ENCODE data around the gene ORM2. TPM values are rescaled to one million over a fixed set of nuclear protein-coding genes. Genes with fewer than 3 reads are reported as not detected.
"Not testable (repeated sequence)": the region's sequence is repeated elsewhere in the genome, so short reads cannot be mapped to it uniquely, and the experiment has no call there.

The ORM2 gene
- total RNA-seq, 2 donors from 2014 or later, result 1.6 TPM; not detected in 1

DNA sequence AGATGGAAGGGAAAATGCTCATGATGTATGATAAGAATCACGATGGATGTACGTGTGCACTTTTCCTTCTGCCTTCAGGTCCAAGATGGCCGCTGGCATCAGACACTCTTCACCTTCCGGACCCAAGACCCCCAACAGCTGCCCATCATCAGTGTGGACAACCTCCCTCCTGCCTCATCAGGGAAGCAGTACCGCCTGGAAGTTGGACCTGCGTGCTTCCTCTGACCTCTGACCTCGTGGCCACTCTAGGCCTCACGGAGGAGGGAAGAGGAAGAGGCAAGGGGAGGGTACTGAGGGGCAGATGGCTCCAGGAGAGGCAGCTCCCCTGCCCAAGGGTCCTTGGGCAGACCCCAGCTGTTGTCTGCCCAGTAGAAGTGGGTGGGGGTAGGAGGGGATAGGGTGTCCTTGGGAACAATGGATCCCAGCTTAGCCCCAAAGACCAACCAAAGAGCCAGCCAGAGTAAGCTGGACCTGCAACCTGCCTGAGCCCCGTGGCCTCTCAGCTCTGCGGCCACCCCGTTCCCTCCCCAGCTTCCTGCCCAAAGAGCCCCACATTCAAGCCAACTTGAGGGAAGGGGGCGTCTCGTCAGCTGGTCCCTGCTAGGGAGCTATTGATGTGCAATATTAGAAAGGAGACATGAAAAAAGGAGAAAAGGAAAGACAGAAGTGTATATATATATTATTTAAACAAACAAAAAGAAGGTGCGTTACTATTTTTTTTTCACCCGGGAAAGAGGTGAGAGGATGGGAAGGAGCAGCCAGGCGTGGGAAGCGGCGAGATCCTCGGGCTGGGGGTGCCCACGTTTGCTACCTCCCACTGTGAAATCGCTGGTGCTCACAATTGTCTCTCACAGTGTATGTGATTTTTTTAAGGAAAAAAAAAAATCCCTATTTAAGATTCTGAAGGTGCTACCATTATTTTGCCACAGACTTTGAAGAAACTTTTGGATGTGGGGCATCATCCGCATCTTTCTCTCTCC, 18.9 kb upstream of the ORM2 start:
- ATAC-seq, result no peak

DNA sequence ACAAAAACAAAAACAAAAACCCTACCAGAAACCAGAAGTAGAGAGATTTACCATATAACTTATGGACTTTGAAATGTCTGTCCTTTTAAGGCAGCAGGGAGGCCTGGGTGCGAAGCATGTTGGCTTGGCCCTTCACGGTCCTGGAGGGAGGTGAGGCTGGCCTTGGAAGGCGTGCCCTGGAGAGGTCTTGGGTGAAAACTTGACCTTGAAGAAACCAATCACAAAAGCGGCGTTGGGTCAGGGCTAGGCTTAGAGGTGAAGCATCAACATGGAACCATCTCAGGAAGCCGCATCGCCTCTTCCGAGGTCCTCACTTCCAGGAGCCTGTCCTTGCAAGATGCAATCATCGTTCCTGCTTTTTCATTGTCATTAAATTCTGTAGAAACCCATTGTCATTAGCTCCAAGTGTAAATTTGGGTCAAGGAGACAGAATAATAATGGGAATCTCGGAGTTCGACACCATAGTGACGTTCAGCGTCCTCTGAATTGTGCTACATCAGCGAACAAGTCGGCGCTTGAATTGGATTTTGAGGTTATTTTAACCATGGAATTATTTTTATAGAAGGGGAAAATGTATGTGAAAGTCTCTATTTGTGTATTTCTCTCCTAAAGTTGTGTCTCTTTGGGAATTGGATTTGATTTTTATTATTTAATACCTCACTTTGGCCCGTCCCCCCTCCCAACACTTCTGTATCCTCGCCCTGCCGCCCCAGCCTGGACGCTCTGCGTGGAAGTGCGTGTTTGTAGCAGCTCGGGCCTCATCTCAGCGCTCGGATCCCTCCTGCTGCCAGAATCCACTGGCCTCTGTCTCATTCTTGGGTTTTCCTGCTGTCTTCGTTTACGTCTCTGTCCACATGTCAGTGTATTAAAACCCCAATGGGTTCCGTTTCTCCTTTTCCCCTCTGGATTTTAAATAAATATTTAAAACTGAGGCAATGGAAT, 17.8 kb upstream of the ORM2 start:
- DNase-seq (no peak), ATAC-seq (no peak)
- intact Hi-C loops (cut with DNase I), result no loop called here

More for the DNA sequence above, 18.9 kb upstream of the ORM2 start:
- intact Hi-C loops (cut with DNase I), result no loop called here
- no peak for DNase-seq

DNA sequence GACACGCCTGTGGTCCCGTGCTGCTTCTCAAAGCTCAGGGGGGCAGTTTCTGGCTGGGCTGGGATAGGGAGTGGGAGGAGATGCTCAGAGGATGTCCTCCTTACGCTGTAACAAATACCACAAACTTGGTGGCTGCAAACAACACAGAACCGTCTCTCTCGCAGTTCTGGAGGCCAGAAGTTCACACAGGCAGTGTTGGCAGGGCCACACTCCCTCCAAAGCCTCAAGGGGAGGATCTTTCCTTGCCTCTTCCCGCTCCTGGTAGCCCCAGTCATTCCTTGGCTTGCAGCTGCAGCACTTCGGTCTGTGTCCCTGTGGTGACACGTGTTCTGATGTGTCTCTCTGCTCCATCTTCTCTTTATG, 17.2 kb upstream of the ORM2 start:
- ATAC-seq, result no peak
- DNase-seq, result no peak
- intact Hi-C loops (cut with DNase I), result no loop called here

DNA sequence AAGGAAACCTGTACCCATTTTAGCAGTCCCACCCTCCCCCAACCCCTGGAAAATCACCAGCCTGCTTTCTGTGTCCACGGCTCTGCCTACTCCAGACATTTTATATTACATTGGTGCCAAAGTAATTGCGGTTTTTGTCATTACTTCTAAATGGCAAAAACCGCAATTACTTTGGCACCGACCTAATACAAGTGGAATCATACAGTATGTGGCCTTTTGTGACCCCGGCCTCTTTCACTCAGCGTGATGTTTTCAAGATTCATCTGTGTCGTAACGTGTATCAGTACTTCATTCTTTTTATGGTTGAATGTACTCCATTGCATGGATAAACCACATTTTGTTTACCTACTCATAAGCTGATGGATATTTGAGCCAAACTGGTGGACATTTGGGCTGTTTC, 16.5 kb upstream of the ORM2 start:
- DNase-seq (no peak), ATAC-seq (no peak)
- intact Hi-C loops (cut with DNase I), result no loop called here

DNA sequence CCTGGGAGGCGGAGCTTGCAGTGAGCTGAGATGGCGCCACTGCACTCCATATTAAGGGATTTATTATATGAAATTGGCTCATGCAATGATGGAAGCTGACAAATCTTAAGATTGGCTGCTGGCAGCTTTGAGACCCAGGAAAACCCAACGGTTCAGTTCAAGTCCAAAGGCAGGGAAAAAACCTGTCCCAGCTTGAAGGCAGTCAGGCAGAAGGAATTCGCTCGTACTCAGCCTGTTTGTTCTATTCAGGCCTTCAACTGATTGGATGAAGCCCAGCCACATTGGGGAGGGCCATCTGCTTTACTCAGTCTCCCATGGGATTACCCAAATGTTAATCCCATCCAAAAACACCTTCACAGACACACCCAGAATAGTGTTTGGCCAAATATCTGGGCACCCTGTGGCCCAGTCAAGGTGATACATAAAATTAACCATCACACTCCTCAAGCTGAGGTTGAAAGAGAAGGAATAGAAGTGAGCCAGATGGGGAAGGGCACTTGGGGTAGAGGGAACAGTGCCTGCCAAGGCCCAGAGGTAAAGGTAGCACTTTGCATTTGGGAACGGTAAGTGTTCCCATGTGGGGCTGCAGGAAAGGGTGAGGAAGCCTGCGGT, 15.3 kb upstream of the ORM2 start:
- intact Hi-C loops (cut with DNase I), result no loop called here
- no peak for ATAC-seq
- DNase-seq, result no peak

DNA sequence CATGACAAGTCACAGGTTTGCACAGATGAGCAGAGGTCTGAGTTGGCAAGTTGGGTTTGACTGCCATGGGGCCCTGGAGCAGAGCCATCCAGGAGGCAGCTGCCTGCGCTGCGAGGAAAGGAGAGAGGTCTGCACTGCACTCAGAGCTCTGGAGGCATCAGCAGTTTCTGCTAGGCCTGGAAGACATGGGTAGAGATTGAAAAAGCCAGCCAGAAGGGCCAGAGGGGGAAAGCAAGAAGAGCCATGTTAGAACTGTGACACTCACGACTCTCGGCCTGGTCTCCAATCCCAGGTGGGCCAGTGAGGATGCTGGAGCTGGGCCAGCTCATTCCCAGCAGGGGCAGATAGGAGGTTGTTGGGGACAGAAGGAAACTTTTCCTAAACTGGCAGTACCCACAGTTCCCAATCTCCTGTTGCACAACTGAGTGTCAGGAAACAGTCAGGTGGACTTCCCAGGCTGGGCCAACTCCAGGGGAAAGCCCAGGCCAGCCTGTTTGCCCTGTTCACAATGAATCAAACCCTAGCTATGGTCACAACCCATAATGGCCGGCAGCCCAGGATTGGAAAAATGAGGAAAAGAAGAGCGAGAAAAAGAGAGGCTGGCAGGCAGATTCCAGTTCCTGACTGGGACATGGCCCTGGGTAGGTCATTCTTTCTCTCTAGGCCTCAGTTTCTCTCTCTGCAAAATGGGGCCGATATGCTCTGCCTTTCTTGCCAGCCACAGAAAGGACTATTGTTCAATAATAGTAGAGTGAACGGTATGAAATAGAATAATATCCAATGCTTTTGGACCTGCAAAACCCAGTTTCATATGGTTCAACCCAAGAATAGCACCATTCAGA, 14.6 kb upstream of the ORM2 start:
- ATAC-seq, result peak in 1 of 2 donors; percentile 34
- intact Hi-C loops (cut with DNase I), result no loop called here
- DNase-seq, result peak; percentile 18

DNA sequence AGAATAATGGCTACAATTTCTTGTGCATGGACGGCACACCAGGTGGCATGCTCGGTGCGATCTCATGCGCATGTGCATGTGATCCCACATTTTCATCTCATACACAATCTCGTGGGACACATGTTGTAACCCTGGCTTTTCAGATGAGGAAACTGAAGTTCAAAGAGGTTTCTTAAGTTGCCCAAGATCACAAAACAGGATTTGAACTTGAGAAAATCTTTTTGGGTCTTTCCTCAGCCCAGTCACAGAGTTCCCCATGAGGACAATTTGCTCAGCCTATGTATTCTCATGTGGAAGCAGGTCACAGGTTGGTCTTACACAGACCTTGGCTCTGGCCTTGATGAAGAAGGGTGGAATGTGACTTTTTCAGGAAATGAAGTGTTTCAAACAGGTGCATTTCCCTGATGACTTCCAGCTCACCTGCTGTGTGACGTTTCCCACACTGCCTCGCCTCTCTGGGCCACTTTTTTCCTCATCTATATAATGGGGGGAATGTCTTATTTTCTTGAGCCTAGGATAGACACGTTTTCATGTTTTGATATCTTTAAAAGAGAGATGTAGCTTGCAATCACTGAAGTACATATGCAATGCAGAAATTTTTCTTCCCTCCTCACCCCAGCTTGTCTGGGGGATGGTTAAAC, 13.8 kb upstream of the ORM2 start:
- intact Hi-C loops (cut with DNase I), result no loop called here
- peak in 1 of 2 donors; percentile 19 for ATAC-seq
- no peak for DNase-seq

DNA sequence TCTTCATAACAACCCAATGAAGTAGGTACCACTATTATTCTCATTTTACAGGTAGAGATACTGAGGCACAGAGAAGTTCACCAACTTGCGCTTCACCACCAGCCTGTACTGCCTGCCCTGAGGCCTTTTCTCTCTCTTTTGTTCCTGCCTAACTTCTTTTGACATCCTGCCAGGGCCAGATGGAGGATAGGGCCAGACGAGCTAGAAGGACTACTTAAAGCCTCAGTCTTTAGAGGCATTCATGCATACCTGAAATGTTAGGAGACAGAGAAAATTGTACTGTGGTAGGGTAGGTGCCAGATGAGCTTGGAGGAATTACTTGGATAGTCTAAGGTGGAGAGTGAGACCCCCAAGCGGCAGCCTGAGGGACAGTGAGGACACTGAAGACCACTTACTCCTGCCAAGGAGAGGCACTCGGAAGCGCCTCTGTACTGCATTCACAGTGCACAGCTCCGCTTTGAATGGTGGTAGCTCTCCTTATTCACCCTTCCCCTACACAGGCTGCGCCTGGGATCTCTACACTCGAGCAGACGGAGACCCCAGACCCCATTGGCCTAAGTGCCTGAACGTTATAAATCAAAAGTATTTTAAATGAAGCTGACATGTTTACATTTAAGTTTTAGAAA, 13.0 kb upstream of the ORM2 start:
- intact Hi-C loops (cut with DNase I), result no loop called here
- no peak for ATAC-seq
- DNase-seq, result no peak

DNA sequence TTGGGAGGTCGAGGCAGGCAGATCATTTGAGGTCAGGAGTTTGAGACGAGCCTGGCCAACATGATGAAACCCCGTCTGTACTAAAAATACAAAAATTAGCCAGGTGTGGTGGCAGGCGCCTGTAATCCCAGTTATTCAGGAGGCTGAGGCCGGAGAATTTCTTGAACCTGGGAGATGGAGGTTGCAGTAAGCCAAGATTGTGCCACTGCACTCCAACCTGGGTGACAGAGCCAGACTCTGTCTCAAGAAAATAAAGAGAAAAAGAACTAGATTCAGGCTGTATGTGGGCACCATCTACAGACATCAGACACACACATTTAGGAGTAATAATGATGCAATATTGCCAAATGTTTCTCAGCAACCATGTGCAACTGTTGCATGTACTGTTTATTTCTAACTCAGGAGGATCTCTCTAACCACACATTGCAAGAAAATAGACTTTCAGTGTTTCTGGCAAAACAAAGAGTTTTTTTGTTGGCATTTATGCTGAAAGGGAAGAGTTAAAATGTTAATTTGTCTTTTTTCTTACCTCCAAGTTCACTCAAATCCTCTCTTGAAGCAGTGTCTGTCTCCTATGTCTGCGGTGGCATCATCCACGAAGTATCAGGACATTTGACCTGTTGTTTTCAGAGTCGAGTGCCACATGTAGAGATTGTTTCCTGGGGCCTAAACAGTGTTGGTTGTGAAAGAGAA, 11.9 kb upstream of the ORM2 start:
- intact Hi-C loops (cut with DNase I), result no loop called here
- DNase-seq (no peak), ATAC-seq (no peak)

DNA sequence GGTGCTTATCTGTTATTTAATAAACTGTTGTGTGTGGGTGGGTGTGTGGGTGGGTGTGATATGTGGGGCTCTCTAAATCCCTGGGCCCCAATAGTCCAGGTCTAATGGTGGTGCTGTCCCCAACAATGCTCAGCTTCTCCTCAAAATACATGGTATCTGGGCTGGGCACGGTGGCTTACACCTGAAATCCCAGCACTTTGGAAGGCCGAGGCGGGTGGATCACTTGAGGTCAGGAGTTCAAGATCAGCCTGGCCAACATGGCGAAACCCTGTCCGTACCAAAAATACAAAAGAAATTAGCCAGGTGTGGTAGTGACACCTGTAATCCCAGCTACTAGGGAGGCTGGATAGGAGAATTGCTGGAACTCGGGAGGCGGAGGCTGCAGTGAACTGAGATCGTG, 11.3 kb upstream of the ORM2 start:
- intact Hi-C loops (cut with DNase I), result no loop called here
- ATAC-seq (no peak), DNase-seq (no peak)

DNA sequence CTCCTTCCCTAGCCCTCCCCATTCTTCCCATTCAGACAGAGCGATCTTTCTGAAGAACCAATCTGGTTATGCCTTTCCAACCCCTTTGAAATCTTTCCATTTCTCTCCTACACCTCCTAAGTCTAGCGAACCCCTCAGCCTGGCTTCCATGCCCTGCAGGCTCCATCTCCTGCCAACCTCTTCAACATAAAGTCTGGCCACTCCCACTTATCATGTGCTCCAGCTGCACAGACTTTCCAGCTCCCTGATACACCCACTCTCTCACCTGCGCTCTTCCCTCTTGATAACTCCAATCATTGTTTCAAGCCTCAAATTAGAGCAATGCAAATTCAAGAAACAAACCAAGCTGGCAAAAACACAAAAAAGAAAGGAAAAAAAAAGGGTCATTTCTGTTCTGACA, 10.5 kb upstream of the ORM2 start:
- intact Hi-C loops (cut with DNase I), result no loop called here
- no peak for ATAC-seq
- no peak for DNase-seq

DNA sequence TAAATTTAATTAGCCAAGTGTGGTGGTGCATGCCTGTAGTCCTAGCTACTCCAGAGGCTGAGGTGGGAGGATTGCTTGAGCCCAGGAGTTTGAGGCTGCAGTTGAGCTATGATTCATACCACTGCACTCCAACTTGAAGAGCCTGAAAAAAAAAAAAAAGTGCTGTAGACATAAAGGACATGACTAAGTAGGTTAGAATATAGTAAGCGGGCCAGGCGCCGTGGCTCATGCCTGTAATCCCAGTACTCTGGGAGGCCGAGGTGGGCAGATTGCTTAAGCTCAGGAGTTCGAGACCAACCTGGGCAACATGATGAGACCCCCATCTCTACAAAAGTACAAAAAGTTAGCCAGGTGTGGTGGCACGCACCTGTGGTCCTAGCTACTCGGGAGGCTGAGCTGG, 9.0 kb upstream of the ORM2 start:
- intact Hi-C loops (cut with DNase I); DNase-seq; ATAC-seq: not testable (repeated sequence)

DNA sequence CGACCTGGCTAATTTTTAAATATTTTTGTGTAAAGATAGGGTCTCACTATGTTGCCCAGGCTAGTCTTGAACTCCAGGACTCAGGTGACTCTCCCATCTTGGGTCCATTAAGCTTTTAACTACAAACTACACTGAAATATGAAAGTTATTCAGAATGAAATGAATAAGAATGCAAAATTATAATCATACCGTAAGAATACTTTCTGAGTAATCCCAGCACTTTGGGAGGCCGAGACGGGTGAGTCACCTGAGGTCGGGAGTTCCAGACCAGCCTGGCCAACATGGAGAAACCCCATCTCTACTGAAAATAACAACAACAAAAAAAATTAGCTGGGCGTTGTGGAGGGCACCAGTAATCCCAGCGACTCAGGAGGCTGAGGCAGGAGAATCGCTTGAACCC, 7.9 kb upstream of the ORM2 start:
- intact Hi-C loops (cut with DNase I), result no loop called here
- DNase-seq, result no peak
- ATAC-seq, result no peak

DNA sequence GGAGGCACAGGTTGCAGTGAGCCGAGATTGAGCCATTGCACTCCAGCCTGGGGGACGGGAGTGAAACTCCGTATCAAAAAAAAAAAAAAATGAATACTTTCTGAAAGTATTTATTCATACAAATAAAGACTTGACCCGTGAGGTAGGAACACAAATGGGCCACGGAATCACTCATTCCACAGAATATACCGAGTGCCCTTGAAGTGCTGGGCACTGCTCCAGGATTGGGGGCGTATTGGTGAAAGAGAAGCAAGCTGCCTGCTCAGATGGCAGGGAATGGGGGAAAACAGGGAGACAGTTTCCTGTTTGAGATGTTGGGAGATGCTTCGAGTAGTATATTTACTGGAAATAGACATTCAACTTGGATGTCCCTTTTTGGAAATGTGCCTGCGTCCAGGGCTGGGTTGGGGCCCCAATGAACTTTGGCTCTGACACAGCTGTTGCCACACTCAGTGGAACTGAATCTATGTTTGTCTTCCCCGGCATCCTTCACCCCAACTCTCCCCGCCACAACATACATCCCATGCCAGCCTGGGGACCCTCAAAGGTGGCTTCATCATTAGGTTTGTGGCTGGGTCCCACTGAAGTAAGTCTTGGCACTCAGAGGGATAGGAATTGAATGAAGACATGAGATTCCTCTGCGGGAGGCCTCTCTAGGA, 7.4 kb upstream of the ORM2 start:
- DNase-seq; ATAC-seq; intact Hi-C loops (cut with DNase I): not testable (repeated sequence)

DNA sequence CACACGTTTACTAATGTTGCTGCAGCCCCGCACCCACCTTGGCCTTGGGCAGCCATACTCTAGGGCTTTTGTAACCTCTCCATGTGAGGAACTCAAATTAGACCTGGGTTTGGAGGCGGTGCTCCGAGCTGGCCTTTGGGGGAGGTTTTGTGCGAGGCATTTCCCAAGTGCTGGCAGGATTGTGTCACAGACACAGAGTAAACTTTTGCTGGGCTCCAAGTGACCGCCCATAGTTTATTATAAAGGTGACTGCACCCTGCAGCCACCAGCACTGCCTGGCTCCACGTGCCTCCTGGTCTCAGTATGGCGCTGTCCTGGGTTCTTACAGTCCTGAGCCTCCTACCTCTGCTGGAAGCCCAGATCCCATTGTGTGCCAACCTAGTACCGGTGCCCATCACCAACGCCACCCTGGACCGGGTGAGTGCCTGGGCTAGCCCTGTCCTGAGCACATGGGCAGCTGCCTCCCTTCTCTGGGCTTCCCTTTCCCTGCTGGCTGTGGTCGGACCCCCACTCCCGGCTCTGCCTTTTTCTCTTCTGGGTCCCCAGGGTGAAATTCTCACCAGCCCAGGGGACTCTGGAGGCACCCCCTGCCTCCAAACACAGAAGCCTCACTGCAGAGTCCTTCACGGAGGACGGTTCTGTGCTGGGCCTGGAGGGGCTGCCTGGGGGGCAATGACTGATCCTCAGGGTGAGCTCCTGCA, 6.7 kb upstream of the ORM2 start, which contains the start of gene ORM1:
TSS of gene ORM1 (plus strand) at position 268 of the 701 bp plus-strand sequence. CDS start at position 304, 36 bp downstream.
- ATAC-seq, result peak in 1 of 2 donors; percentile 45
- intact Hi-C loops (cut with DNase I); DNase-seq: not testable (repeated sequence)

DNA sequence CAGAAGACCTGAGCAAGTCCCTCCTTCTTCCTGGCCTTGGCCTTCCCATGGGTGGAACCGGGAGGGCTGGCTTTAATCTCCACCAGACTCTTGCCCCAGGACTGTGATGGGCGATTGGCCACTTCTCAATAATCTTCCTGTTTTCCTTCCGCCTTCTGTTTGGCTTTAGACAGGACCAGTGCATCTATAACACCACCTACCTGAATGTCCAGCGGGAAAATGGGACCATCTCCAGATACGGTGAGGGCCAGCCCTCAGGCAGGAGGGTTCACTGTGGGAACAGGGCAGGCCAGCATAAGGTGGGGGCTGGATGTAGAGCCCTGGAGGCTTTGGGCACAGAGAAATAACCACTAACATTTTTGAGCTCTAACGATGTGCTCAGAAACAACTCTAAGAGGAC, 5.8 kb upstream of the ORM2 start:
- DNase-seq; ATAC-seq; intact Hi-C loops (cut with DNase I): not testable (repeated sequence)

Data from left cardiac atrium (tissue), 4 donors.